ENCODE data around the gene TNNI3.

DNA sequence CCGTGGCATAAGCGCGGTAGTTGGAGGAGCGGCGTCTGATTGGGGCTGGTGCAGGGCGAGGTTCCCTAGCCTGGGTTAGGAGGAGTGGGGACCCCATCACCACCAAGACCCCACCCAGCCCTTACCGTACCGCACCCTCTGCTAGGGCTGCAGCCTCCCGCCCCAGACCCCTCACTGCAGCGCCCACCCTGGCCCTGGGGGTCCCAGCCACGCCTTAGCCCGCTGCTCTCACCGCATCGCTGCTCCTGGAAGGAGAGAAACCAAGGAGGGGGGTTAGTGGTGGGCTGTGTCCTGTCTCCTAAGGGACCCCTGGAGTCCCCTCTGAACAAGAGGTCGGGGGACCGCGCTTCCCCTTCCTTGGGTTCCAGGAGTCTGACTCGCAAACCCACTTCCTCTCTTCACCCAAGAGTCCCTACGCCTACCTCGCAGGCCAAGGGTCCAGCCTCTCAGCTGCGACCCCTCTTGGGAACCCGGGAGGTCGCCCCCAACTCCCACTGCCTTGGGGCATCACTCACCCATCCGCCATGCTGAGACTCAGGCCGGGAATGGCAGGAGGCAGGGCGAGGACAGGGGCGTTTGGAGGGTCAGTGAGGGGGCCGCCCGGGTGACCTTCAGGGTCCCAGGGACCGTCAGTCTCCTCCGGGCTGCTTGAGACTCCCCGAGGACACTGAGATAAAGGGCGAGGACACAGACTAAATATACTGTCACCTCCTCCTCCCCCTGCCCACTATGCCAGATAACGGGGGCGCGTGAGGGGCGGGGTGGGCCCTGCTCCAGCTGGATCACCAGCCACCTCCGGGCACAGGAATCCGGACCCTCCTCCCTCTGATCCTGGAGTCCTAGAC, at the start of gene TNNI3:
- TF ChIP-seq CTCF (IDR thresholded peaks at IDR 0.05) (no peak), POLR2A (IDR thresholded peaks at IDR 0.05; ENCODE audit: low read depth) (no peak), EP300 (IDR thresholded peaks at IDR 0.05) (no peak)

Data from esophagus muscularis mucosa (tissue), 4 donors.